Measurements from ENCODE around the gene PDXK.
"Not testable (repeated sequence)": the region's sequence is repeated elsewhere in the genome, so short reads cannot be mapped to it uniquely, and the experiment has no call there.

PDXK gene

DNA sequence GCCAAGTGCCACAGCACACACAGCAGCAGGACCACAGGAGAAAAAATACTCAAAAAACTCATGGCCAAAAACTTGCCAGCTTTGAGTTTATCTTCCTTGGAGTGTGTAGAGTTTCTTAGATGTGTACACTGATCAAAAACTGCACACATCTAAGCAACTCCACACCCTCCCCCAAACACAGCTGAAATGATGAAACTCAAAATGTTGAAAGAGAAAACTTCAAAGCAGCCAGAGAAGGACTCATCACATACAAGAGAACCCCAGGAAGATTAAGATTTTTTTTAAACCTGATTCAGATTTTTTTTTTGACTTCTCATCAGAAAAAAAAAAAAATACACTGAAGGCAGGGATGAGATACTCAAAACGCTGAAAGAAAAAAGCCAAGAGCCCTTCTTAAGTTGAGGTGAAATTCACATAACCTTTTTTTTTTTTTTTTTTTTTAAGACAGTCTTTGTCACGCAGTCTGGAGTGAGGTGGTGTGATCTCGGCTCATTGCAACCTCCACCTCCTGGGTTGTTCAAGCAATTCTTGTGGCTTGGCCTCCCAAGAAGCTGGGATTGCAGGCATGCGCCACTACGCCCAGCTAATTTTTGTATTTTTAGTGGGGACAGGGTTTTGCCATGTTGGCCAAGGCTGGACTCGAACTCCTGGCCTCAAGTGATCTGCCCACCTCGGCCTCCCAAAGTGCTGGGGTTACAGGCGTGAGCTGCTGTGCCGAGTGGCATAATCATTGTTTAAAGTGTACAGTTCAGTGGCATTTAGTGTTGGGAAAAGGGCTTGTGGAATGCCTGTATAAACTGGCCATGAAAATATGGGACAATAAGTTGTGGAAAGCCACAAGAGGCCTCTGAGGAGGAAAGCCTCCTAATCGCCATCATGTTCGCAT is 20.9 kb upstream of the PDXK start:
- no peak for DNase-seq (ENCODE audit: low read depth in 1 of 2, low spot score in 1 of 2)

GRCh38 chr21:43699492-43699777 is 19.5 kb upstream of the PDXK start:
- DNase-seq (ENCODE audit: low read depth in 1 of 2, low spot score in 1 of 2) = not testable (repeated sequence)

DNA sequence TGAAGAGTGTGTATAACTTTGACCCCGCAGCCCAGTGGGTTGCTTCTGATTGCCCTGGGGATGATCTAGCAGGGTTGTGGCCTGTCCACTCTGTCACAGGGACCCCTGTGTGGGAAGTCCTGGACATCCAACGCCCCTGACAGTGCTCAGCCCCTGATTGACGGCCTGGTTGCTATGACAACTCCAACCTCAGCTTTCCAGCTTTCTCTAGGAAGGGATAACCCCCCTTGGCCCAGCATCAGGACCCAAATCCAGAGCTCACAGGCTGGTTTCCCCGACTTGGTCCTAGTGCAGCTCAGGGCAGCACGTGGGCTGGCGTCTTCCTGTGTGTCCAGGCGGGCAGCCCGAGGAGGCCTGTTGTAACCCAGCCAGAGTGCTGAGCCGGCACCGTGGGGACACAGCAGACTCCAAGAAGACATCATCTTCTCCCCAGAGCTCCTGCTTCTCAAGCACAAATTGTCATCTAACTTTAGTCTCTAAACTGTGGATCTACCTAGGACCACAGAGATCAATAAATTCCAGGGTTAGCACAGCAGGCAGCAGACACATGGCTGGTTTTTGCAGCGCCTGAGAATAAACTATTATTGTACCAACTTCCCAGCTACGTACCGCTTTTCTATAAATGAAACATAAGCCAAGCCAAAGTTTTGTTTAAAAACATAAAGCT is 18.9 kb upstream of the PDXK start:
- no peak for DNase-seq (ENCODE audit: low read depth in 1 of 2, low spot score in 1 of 2)

DNA sequence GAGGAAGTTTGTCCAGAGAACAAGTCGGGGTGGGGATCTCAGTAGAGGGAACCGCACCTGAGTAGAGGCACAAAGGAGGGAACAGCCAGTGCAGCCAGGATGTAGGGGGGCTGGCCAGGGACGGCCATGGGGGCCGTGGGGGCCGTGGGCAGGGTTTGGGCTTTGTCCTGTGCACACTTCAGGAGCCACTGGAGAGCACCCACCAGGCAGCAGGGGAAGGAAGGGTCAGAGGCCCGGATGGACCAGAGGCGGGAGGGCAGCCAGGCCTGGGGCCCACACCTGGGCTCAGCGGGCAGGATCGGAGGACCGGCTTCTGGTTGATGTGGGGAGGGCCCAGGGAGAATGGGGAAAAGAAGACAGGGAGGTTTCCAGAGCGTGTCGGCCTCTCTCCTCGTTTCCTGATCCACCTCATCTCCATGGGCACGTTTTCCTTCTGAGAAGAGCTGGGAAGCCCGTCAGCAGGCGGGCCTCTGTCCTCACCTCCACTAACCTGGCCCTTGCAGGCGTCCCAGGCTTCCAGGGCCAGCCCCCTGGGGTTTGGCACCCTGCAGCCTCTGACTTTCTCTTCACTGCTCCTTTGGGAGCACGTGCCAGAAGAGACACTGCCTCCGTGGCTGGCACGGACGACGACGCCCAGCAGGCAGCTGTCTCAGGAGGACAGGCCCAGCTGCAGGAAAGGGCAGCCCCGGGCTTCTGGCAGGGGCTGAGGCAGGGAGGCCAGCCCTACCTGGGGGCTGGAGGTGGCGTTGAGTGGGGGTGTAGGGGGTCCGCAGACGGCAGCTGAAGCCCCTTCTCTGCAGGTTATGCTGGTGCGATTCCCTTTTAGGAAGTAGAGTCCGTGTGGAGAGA is 16.8 kb upstream of the PDXK start:
- no peak for DNase-seq (ENCODE audit: low read depth in 1 of 2, low spot score in 1 of 2)

DNA sequence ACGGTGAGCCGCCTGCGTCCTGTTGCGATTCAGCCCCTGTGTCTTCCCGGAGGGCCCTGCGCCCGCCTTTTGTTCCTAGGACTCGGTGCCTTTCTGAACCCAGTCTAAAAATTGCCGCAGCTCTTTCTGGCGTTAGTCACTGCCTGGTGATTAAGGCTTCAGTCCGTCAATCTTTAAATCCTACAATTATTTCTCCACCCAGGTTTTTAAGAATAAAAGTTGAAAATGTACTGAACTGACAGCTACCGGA is 16.2 kb upstream of the PDXK start:
- DNase-seq (ENCODE audit: low read depth in 1 of 2, low spot score in 1 of 2) = no peak

DNA sequence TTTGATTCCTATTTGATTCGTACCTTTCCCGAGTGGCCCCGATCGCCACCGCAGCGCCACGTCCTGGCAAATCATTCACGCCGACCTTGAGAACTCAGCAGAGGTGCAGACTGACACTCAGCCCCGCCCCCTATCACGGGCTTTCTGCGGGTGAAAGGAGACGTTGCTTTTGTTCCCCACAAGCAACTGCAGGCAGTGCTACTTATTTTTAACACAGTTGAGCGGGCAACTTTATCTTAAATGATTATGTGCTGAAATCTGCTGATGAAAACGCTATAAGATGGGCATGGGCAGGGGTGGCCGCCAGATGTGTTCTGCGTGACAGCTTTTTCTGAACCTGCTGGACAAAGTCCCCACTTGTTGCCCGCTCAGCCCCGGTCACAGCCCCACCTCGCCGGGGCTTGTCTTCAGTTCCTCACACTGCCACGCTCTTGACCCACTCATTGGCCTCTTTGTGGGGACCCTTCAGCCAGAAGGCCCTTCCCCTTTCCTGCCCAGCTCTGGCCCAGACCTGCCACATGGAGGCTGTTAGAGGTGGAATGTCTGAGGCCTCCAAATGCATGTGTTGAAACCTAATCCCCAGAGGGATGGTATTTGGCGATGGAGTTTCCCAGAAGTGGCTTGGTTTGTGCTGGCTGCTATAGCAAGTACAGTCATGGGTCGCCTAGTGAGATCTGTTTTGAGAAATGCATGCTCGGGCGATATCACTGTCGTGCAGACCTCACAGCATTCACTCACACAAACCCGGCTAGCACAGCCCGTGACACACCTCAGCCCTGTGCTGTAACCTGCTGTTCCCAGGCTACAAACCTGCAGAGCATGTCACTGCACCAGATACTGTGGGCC is 15.7 kb upstream of the PDXK start:
- DNase-seq (ENCODE audit: low read depth in 1 of 2, low spot score in 1 of 2) = no peak

- no peak for DNase-seq (ENCODE audit: low read depth in 1 of 2, low spot score in 1 of 2)
Measured at GRCh38 chr21:43707462-43707861, 11.5 kb upstream of the PDXK start.

GRCh38 chr21:43708745-43709381 is 10.1 kb upstream of the PDXK start:
- no peak for DNase-seq (ENCODE audit: low read depth in 1 of 2, low spot score in 1 of 2)

DNA sequence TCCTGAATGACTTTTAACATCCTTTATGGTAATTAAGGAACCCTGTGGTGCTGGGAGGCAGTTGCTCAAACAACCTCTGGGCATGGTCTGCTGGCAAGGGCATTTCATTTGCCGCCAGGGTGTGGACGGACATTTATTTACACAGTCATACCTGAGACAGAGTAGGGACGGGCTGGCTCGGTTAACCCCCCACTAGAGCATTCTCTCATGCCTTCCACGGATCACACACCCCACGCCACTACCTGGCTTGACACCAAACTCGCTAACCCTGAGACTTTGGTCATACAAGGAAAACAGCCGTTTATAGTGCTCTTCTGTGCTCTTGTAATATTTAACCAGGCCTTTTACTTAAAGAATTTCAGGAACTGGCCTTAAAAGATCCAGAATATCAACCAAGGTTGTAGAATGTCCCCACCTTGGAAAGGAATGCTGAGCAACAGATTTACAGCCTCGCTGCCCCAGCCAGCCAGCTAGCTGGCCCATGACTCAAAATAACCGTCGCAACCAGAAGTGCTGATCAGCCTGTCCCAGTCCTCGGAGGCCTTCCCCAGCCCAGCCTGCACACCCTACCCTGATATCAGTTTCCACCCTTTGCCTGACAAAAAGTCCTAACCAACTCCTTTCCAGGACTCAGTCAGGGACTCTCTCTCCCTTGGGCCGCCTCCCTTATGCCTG is 6.5 kb upstream of the PDXK start:
- no peak for DNase-seq (ENCODE audit: low read depth in 1 of 2, low spot score in 1 of 2)

DNA sequence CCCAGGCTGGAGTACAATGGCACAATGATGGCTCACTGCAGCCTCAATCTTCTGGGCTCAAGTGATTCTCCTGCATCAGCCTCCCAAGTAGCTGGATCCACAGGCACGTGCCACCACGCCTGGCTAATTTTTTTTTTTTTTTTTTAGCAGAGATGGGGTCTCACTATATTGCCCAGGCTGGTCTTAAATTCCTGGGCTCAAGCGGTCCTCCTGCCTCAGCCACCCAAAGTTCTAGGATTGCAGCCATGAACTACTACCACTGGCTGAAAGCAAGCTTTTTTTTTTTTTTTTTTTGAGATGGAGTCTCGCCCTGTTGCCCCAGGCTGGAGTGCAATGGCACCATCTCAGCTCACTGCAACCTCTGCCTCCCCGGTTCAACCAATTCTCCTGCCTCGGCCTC is 5.8 kb upstream of the PDXK start:
- DNase-seq (ENCODE audit: low read depth in 1 of 2, low spot score in 1 of 2) = not testable (repeated sequence)

- DNase-seq (ENCODE audit: low read depth in 1 of 2, low spot score in 1 of 2) = no peak
Measured at GRCh38 chr21:43716376-43717165, 2.4 kb upstream of the PDXK start.

DNA sequence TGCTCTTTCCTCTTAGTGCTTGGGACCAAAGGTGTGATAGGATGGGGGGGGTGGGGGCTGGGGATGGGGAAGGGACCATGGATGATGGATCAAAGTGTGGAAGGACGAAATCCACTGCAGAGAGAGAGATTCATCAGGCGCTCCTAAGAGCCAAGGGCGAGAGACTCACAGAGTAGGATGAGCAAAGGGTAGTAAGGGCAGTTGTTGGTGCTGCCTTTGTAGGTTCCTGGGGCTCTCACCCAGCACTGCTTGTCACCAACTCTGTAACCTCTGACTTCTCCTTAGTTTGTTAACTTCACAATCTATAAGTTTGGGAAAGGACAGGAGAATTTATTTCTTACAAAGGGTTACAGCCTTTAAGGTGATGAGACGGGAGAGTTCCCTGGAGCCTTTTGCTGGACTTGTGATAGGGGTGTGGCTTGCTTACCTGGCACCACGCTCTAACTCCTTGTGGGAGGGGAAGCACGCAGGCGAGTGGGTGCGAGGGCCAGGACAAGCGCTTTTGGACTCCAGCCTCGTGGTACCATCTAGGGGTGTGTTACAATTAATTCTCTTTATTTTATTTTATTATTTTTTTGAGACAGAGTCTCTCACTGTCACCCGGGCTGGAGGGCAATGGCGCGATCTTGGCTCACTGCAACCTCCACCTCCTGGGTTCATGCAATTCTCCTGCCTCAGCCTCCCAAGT is 1.6 kb upstream of the PDXK start:
- DNase-seq (ENCODE audit: low read depth in 1 of 2, low spot score in 1 of 2) = no peak

- DNase-seq (ENCODE audit: low read depth in 1 of 2, low spot score in 1 of 2) = no peak
Measured at GRCh38 chr21:43717967-43718871, 710 bp upstream of the PDXK start.

DNA sequence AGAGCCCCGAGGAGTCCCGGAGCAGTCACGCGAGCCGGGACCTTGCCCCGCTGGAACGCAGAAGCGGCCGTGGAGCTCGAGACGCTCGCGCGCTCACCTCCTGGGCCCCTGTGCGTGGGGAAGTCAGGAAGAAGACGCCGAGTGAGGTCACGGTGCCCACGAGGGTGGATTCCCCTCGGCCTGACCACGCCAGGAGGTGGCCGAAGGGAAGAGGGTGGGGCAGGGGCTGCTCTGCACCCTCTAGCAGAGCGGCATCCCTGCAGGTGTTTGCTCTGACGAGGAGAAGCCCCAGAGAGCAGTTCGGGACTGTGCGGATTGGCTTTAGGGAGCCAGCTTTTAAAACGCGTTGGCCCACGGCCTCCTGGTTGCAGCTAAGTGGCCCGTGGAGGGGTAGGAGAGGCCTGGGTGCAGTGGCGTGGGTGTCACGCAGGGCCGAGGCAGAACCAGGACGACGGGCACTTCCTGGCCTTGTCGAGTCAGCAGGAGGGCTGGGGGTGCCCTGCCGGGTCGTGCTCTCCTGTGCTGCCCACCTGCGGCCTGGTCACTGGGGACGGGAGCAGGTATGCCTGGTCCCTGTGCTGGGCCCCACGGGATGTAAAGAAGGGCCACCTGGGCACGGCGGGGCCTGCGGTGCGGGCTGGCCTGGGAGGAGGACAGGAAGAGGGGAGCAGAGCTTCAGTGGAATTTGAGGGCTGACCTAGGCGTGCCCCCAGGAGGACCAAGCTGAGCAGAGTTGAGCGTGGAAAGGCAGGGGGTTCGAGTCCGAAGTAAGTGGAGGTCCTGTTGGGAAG is 1.0 kb downstream of the PDXK start:
- no peak for DNase-seq (ENCODE audit: low read depth in 1 of 2, low spot score in 1 of 2)

DNA sequence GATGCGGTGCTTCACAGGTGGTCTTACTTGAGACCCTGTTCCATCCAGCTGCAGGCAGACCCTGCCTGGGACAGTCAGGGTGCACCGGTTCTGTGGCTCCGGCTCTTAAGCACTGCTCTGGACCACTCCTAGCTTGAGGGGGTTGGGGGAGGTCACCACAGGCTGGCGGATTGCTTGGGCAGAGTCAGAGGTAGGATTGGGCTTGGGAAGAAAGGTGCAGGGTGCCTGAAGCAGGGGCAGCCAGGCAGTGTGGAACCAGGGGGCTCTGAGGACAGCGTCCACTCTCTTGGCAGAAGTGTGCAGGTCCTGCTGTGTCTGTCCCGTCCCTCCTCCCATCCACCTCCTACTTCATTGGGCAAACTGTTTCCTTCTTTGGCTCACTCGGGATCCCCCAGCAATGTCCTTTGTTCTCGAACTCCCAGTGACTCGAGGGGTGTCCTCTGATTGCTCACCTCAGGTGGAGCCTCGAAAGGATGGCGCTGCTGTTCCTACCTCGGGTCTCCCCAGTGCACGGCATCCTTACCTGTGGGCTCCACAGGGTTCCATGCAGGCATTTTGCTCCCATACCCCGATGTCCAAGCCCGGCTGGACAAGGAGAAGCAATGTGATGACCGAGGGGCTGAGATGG is 1.7 kb downstream of the PDXK start:
- DNase-seq (ENCODE audit: low read depth in 1 of 2, low spot score in 1 of 2) = no peak

DNA sequence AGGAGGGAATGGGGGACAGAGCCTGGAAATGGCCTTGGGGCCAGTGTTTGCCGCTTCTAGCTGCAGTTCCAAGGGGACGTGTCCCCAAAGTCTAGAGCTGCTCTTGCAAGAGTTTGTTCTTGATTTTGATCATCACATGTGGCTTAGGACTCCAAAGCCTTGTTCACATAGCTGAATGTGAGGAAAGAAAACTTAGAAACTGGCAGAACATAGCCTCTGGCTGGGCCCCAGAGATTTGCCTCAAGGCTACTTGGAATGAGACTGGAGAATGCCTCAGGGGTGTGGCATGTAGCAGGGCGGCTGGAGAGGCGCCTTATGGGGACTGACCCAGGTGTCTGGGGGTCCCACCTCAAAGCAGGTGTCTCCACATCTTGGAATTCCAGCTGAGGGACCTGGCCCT is 2.3 kb downstream of the PDXK start:
- no peak for DNase-seq (ENCODE audit: low read depth in 1 of 2, low spot score in 1 of 2)

- no peak for DNase-seq (ENCODE audit: low read depth in 1 of 2, low spot score in 1 of 2)
Measured at GRCh38 chr21:43721939-43722338, 3.0 kb downstream of the PDXK start.

Data from activated T-helper 1 cell treated with anti-CD3 and anti-CD28 coated beads, Interleukin-2, amount 50 U/mL, for 16 hours (primary cell).